Skeletal muscle satellite cell (primary cell): ENCODE measurements around the gene SPEG.

ENCODE experiments used
- H3K27me3 ChIP-seq: 2 replicates; pipeline ENCODE4 v1.7.0; 2013; ENCODE audit warnings: low read length; ENCODE audit not compliant: control insufficient read depth, insufficient read depth
- H3K36me3 ChIP-seq: 2 replicates; pipeline ENCODE4 v1.7.0; 2013; ENCODE audit warnings: mild to moderate bottlenecking, control low read depth, low read length; ENCODE audit not compliant: insufficient read depth
- H3K4me1 ChIP-seq: 2 replicates; pipeline ENCODE4 v1.7.0; 2013; ENCODE audit warnings: low read length; ENCODE audit not compliant: control insufficient read depth, insufficient read depth
- H3K4me2 ChIP-seq: 2 replicates; pipeline ENCODE4 v1.7.0; 2013; ENCODE audit warnings: mild to moderate bottlenecking, low read length
- H3K4me3 ChIP-seq: 2 replicates; pipeline ENCODE4 v1.7.0; 2013; ENCODE audit warnings: low read length
- H3K9ac ChIP-seq: 2 replicates; pipeline ENCODE4 v1.7.0; 2013; ENCODE audit warnings: mild to moderate bottlenecking, low read depth, low read length, moderate library complexity
- H3K9me3 ChIP-seq: replicated peaks from 2 replicates; pipeline ENCODE4 v1.7.0; 2013; ENCODE audit warnings: mild to moderate bottlenecking, control low read depth, low read length

SPEG gene

GRCh38 chr2:219428469-219428868 lies 6.2 kb upstream of the SPEG start:
- Histone ChIP-seq H3K27me3 (no peaks in the 10 kb centered on the region), H3K36me3 (peaks cover 20% of the 10 kb centered on the region), H3K4me2 (no peak overlapping the region), H3K9me3 (no peaks in the 10 kb centered on the region), H3K4me3 (no peak overlapping the region), H3K9ac (no peak overlapping the region), H3K4me1 (peaks cover 13% of the 10 kb centered on the region)

DNA sequence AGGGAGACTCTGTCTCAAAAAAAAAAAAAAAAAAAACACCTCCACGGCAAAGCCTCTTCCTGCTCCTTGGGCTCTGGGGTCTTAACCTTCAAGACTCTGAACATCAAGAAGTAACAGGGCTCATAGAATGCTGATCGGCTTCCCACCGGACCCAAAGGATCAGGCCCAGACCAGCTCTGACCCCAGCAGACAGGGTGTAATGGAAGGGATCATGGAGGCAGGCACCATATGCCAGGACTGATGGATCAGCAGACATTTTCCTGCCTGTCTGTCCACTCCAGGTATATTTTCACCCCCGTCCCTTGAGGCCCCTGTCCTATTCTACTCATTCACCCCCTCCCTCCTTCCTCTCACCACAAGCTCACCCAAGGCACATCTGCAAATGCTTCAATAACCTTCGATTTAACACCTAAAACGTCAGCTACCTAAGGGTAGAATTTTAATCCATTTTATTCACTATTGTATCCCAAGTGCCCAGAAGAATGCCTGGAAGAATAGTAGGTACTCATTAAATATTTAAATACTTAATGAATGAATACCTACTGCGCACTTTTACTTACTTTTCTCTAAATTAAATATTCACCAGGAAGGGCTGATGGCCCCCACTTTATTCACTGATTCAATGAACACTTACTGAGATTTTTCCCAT lies 4.6 kb upstream of the SPEG start:
- no peak overlapping the region for H3K4me3 ChIP-seq
- H3K4me2 ChIP-seq: no peak overlapping the region
- H3K4me1 ChIP-seq: peaks cover 12% of the 10 kb centered on the region
- no peaks in the 10 kb centered on the region for H3K9me3 ChIP-seq
- H3K9ac ChIP-seq: no peak overlapping the region
- H3K36me3 ChIP-seq: peaks cover 13% of the 10 kb centered on the region
- no peaks in the 10 kb centered on the region for H3K27me3 ChIP-seq

GRCh38 chr2:219430633-219431615 lies 3.7 kb upstream of the SPEG start:
- Histone ChIP-seq H3K4me2 (no peak overlapping the region), H3K9me3 (no peaks in the 10 kb centered on the region), H3K4me1 (peaks cover 16% of the 10 kb centered on the region), H3K36me3 (peaks cover 5% of the 10 kb centered on the region), H3K9ac (no peak overlapping the region), H3K27me3 (peaks cover 6% of the 10 kb centered on the region), H3K4me3 (no peak overlapping the region)

DNA sequence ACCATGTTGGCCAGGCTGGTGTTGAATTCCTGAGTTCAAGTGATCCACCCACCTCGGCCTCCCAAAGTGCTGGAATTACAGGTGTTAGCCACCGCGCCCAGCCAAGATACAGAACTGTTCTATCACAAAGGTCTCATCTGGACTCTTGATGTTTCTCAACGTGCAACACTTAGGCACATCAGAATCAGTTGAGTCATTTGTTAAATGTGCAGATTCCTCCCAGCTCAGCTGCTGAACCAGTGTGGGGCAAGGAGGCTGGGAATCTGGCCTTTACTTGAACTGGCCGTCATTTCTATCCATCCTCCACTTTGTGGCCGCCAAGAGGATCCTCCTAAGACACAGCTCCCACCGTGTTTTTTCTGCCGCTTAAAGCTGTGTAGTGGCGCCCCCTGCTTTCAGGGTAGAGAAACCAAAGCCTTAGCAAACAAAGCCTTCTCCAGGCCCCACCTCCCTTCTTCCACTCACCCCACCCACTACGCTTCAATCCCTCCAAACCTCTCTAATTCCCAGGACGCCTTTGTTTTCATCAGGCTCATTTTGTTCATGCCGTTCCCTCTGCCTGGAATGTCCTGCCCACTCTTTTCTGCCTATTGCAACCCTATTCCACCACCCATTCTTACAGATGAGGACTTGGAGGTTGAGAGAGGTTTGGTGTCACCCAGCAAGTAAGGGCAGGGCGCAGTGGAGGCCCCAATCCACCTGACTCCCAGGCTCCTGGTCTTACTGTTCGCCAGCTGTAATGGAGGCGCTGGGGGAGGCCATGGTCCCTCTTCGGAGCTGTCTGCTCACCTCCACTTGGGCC lies 776 bp upstream of the SPEG start:
- Histone ChIP-seq H3K4me2 (no peak overlapping the region), H3K4me3 (no peak overlapping the region), H3K4me1 (peaks cover 16% of the 10 kb centered on the region), H3K9ac (no peak overlapping the region), H3K36me3 (no peaks in the 10 kb centered on the region), H3K9me3 (no peaks in the 10 kb centered on the region), H3K27me3 (peaks cover 8% of the 10 kb centered on the region)

DNA sequence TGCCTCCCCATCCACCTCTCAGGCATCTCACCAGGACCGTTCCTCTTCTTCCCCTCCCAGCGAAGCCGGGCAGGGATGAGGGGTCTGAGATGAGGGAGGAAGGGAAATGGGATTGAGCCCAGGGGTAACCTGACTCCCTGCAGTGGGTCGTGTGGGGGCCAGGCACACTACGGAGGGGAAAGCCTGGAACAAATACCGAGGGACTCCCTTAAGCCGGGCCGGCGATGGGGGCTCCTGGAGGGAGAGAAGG lies 250 bp upstream of the SPEG start:
- H3K4me2 ChIP-seq: no peak overlapping the region
- no peaks in the 10 kb centered on the region for H3K9me3 ChIP-seq
- H3K27me3 ChIP-seq: peaks cover 8% of the 10 kb centered on the region
- no peak overlapping the region for H3K4me3 ChIP-seq
- peaks cover 18% of the 10 kb centered on the region for H3K4me1 ChIP-seq
- no peak overlapping the region for H3K9ac ChIP-seq
- no peaks in the 10 kb centered on the region for H3K36me3 ChIP-seq

DNA sequence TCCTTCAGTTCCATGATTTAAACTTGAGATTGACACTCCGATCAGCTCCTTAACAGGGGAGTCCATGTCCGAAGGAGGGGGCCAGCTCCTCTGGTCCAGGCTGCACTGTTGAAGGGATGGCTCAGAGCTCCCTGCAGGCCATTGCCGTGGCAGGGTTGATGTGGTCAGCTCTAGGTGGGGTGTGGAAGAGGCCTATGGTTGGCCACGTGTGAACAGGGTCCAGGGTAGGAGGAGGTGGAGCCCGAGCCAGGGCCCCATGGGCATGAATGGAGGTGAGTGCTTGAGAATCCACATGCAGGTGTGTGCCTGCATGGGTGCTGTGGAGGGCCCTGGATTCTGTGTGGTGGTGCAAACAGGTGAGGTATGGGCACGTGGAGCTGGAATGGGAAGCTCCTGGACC lies 1.1 kb downstream of the SPEG start:
- H3K9me3 ChIP-seq: no peaks in the 10 kb centered on the region
- H3K27me3 ChIP-seq: peaks cover 8% of the 10 kb centered on the region
- no peaks in the 10 kb centered on the region for H3K36me3 ChIP-seq

GRCh38 chr2:219436491-219436890 lies 1.8 kb downstream of the SPEG start:
- Histone ChIP-seq H3K27me3 (peaks cover 8% of the 10 kb centered on the region), H3K4me1 (peaks cover 24% of the 10 kb centered on the region), H3K36me3 (no peaks in the 10 kb centered on the region), H3K9ac (no peak overlapping the region), H3K9me3 (no peaks in the 10 kb centered on the region), H3K4me3 (no peak overlapping the region), H3K4me2 (no peak overlapping the region)

More for the DNA sequence above, 1.1 kb downstream of the SPEG start:
- H3K4me2 ChIP-seq: no peak overlapping the region
- no peak overlapping the region for H3K9ac ChIP-seq
- H3K4me1 ChIP-seq: peaks cover 19% of the 10 kb centered on the region
- no peak overlapping the region for H3K4me3 ChIP-seq

DNA sequence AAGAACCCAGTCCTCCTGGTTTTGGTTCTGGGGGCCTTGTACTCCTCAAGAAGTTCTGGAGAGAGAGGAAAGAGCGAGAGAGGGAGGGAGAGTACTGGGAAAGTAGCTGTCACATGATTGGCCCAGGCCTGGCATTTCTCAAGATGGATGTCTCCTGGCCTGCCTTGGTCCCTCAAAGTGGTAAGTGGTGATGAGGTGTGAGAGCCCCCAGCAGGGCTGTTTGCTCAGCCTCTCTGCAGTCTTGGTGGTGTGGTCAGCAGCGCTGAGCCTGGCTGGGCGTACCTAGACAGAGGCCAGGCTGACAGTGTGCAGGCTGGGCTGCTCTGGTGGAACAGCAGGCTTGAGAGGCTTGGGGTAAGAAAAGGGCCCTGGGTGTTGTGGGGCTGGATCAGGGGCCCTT lies 2.5 kb downstream of the SPEG start:
- H3K36me3 ChIP-seq: no peaks in the 10 kb centered on the region
- H3K9me3 ChIP-seq: no peaks in the 10 kb centered on the region
- peaks cover 8% of the 10 kb centered on the region for H3K27me3 ChIP-seq
- H3K9ac ChIP-seq: no peak overlapping the region
- H3K4me2 ChIP-seq: no peak overlapping the region
- H3K4me3 ChIP-seq: no peak overlapping the region
- H3K4me1 ChIP-seq: peaks cover 26% of the 10 kb centered on the region

DNA sequence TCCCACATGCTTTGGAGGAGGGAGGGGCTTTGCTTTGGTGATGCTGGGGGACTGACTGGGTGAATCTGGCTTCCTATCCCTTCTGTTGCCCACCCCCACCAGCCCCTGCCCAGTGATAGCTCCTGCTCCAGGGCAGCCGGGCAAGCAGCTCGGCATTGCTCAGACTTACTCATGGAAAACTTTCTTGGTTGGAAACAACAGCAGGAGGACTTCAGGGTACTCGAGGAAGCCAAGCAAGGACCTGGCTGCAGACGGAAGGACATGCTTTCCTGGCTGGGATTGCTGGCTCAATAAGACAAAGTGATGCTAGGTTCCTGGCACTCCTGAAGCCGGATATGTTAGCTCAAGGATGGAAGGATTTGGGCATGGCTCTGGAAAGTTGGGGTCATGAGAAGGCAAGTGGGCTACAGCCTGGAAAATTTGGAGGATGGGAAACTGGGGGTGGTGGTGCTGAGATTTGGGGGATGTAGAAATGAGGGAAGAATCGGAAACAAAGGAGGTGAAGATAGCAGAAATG lies 3.1 kb downstream of the SPEG start:
- no peak overlapping the region for H3K4me3 ChIP-seq
- peaks cover 8% of the 10 kb centered on the region for H3K27me3 ChIP-seq
- no peak overlapping the region for H3K9ac ChIP-seq
- H3K36me3 ChIP-seq: no peaks in the 10 kb centered on the region
- no peaks in the 10 kb centered on the region for H3K9me3 ChIP-seq
- no peak overlapping the region for H3K4me2 ChIP-seq
- peaks cover 30% of the 10 kb centered on the region for H3K4me1 ChIP-seq

GRCh38 chr2:219438453-219438852 lies 3.8 kb downstream of the SPEG start:
- Histone ChIP-seq H3K4me2 (no peak overlapping the region), H3K27me3 (peaks cover 8% of the 10 kb centered on the region), H3K4me3 (no peak overlapping the region), H3K36me3 (no peaks in the 10 kb centered on the region), H3K9ac (no peak overlapping the region), H3K9me3 (no peaks in the 10 kb centered on the region), H3K4me1 (peaks cover 36% of the 10 kb centered on the region)

DNA sequence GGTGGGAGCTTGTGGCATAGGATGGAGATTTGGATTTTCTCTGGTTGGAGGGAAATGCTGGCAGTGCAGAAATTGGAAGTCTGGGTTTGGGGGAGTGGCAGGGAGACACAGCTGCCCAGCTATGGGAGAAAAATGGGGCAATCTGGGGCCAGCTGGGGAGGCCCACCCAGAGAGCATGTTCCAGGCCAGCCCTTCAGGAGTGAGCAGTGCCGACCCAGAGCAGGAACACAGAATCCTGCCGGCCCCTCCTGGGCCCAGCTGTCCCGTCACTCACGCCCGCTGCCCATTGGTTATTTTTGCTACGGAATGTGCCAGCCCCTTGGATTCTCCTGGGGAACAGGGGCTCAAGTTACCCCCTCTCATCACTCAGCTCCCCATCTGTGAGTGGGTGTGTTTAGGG lies 4.9 kb downstream of the SPEG start:
- Histone ChIP-seq H3K9ac (no peak overlapping the region), H3K36me3 (no peaks in the 10 kb centered on the region), H3K4me3 (no peak overlapping the region), H3K4me1 (peaks cover 34% of the 10 kb centered on the region), H3K4me2 (peak overlapping the region; percentile 22), H3K27me3 (peaks cover 8% of the 10 kb centered on the region), H3K9me3 (no peaks in the 10 kb centered on the region)
